Measurements from ENCODE around the gene BIRC5. TPM values are rescaled to one million over a fixed set of nuclear protein-coding genes. Genes with fewer than 3 reads are reported as not detected.
A peak's percentile ranks its signal among the peaks of the same experiment; 100 is the strongest.

BIRC5 gene
- total RNA-seq, 3 donors from 2014 or later (not counting 1 experiment from before 2014, with no cell fraction given) = 0.73 to 1.9 (median 1.2) TPM

- Histone ChIP-seq H3K36me3 (ENCODE audit: control insufficient read depth, insufficient read depth, low read length) (no peaks in the 10 kb centered on the region), H3K27me3 (ENCODE audit: control insufficient read depth, insufficient read depth, low read length) (no peaks in the 10 kb centered on the region), H3K4me3 (ENCODE audit: low read length) (peak within 1 kb of the TSS; percentile 38), H3K4me1 (ENCODE audit: control insufficient read depth, insufficient read depth, low read length) (peaks cover 17% of the 10 kb centered on the region), H3K27ac (ENCODE audit: low read length) (no peak within 1 kb of the TSS), H3K9me3 (ENCODE audit: control insufficient read depth, insufficient read depth, low read length) (no peaks in the 10 kb centered on the region)
- Mint-ChIP-seq H3K27ac (peak within 1 kb of the TSS in 1 of 2 donors; percentile 59), H3K36me3 (no peaks in the 10 kb centered on the region), H3K4me1 (peaks cover 0 to 15% of the 10 kb centered on the region in 2 donors), H3K9me3 (no peaks in the 10 kb centered on the region), H3K4me3 (peak within 1 kb of the TSS; percentile 80), H3K27me3 (ENCODE audit: low read depth in 2 of 2) (no peaks in the 10 kb centered on the region)
- DNase-seq (peak; percentile 77 to 82), ATAC-seq (peak; percentile 91 to 93 (median 92))
- intact Hi-C loops (cut with micrococcal nuclease) = no loop called here
- peak; percentile 29 for TF ChIP-seq CTCF (IDR thresholded peaks at IDR 0.05)
- WGBS (ENCODE audit: insufficient coverage) = 5% methylated on average over 57 of the region's 57 CpGs
These were observed 27.1 kb upstream of the BIRC5 start, which contains the start of the genes AFMID and TK1 for GRCh38 chr17:78186692-78187595. TSS of gene AFMID (plus strand) at chr17:78187362. CDS start at chr17:78187371, 9 bp downstream. TSS of gene TK1 (minus strand) at chr17:78187052. CDS start at chr17:78186994, 58 bp downstream.

- Mint-ChIP-seq H3K4me1 (no peaks in the 10 kb centered on the region), H3K27me3 (ENCODE audit: low read depth in 2 of 2) (no peaks in the 10 kb centered on the region), H3K36me3 (no peaks in the 10 kb centered on the region), H3K4me3 (no peak overlapping the region), H3K27ac (no peak overlapping the region), H3K9me3 (no peaks in the 10 kb centered on the region)
- Histone ChIP-seq H3K4me3 (ENCODE audit: low read length) (no peak overlapping the region), H3K4me1 (ENCODE audit: control insufficient read depth, insufficient read depth, low read length) (no peaks in the 10 kb centered on the region), H3K27ac (ENCODE audit: low read length) (no peak overlapping the region), H3K9me3 (ENCODE audit: control insufficient read depth, insufficient read depth, low read length) (no peaks in the 10 kb centered on the region), H3K27me3 (ENCODE audit: control insufficient read depth, insufficient read depth, low read length) (no peaks in the 10 kb centered on the region), H3K36me3 (ENCODE audit: control insufficient read depth, insufficient read depth, low read length) (no peaks in the 10 kb centered on the region)
- ATAC-seq = no peak
- DNase-seq = no peak
- no peak for TF ChIP-seq CTCF (IDR thresholded peaks at IDR 0.05)
- WGBS (ENCODE audit: insufficient coverage) = 96% methylated on average over 4 of the region's 5 CpGs
- intact Hi-C loops (cut with micrococcal nuclease) = no loop called here
These were observed 17.3 kb upstream of the BIRC5 start for GRCh38 chr17:78196716-78197115.

- Mint-ChIP-seq H3K4me3 (no peak overlapping the region), H3K27ac (no peak overlapping the region), H3K27me3 (ENCODE audit: low read depth in 2 of 2) (no peaks in the 10 kb centered on the region), H3K4me1 (no peaks in the 10 kb centered on the region), H3K9me3 (no peaks in the 10 kb centered on the region), H3K36me3 (no peaks in the 10 kb centered on the region)
- Histone ChIP-seq H3K27me3 (ENCODE audit: control insufficient read depth, insufficient read depth, low read length) (no peaks in the 10 kb centered on the region), H3K36me3 (ENCODE audit: control insufficient read depth, insufficient read depth, low read length) (no peaks in the 10 kb centered on the region), H3K4me3 (ENCODE audit: low read length) (no peak overlapping the region), H3K9me3 (ENCODE audit: control insufficient read depth, insufficient read depth, low read length) (no peaks in the 10 kb centered on the region), H3K27ac (ENCODE audit: low read length) (no peak overlapping the region), H3K4me1 (ENCODE audit: control insufficient read depth, insufficient read depth, low read length) (no peaks in the 10 kb centered on the region)
- DNase-seq (no peak), ATAC-seq (no peak)
- no peak for TF ChIP-seq CTCF (IDR thresholded peaks at IDR 0.05)
- WGBS (ENCODE audit: insufficient coverage) = 91% methylated on average over 9 of the region's 9 CpGs
- intact Hi-C loops (cut with micrococcal nuclease) = no loop called here
These were observed 16.8 kb upstream of the BIRC5 start for GRCh38 chr17:78197147-78197832.
